Stimulated activated CD8-positive, alpha-beta memory T cell treated with anti-CD3 and anti-CD28 coated beads, Interleukin-7, amount 100 ng/mL, for 4 hours (primary cell): Measurements from ENCODE around the gene TSPAN13.

Experiments used
- DNase-seq, 2 donors: peaks; one replicate each; pipeline ENCODE4 v3.0.0-alpha.2; 2020; ENCODE audit warnings: low read depth in 2 of 2

TSPAN13 gene

DNA sequence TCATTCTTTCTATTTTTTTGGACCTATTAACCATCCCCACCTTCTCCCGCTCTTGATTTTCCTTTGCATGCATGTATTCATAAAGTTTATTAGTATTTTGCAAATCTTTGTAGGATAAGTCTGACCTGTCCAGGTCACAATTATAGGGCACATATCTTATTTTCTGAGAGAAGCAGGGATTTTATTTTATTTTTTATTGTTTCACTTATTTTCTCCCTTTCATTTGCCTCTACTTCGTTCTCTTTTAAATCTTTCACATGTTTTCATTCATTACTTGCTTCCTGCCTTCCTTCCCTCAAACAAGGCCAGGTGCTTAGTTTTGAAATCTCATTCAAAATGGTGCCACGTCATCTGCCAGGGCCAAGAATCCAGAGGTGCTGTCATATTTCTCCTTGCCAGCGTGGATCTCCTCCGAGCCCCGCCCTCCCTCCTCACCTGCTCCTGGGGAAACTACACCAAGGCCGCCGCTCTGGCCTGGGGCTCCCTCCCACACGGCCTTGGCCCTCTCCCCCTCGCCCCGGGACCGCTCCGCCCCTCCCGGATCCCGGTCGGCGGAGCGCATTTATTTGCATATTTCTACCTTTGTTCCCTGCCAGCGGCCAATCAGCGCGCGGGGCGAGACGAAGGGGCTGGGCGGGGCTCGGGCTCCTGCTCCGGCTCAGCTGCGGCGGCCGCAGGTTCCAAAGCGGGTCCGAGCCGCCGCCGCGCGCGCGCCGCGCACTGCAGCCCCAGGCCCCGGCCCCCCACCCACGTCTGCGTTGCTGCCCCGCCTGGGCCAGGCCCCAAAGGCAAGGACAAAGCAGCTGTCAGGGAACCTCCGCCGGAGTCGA lies at the start of gene TSPAN13:
Gene TSPAN13 (plus strand): TSS at position 654 of the 830 bp plus-strand sequence. CDS start 213 bp downstream, outside the sequence.
- peak; percentile 8 to 35 for DNase-seq

DNA sequence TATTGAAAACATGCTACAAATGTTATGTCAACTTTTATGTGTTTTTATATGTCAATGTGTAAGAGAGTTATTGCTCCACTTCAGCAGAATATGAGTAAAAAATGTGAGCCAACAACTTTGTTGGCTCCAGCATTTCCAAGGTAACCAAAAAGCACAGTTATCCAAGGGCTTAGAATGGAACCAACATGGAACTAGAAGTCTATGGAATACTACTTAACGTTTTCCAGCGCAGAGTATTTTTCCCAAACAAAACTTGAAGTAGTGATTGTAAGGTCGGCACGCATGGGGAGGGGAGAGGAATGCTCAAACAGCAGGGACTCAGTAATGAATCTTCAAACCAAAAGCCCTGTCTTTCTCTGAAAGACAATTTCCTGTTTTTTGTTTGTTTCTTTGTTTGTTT lies 45.0 kb upstream of the TSPAN13 start:
- DNase-seq: no peak

DNA sequence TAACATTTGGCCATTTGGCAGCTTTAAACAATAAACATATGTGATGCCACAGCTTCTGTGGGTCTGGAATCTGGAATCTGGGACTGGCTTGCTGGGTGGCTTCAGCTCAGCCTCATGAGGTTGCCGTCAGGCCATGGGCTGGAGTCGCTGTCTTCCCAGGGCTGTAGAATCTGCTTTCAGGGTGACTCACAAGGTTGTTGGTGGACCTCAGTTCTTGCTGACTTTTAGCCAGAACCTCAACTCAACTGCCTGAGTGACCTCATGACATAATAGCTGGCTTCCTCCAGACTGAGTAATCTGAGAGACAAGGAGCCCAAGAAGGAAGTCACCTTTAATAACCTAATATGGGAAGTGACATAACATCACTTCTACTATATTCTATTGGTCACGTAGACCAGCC lies 44.6 kb upstream of the TSPAN13 start:
- no peak for DNase-seq

DNA sequence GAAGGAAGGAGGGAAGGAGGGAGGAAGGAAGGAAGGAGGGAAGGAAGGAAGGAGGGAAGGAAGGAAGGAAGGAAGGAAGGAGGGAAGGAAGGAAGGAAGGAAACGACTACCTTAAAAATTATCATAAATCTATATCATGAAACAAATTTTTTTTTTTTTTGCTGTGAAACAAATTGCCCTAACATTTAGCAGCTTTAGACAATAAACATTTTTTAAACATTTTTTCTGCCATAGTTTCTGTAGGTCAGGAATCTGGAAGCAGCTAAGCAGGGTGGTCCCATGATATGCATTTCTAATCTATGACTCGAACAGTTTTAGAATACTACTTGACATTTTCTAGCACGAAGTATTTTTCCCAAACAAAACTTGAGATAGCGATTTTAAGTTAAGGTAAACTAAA lies 42.9 kb upstream of the TSPAN13 start:
- DNase-seq: no peak

DNA sequence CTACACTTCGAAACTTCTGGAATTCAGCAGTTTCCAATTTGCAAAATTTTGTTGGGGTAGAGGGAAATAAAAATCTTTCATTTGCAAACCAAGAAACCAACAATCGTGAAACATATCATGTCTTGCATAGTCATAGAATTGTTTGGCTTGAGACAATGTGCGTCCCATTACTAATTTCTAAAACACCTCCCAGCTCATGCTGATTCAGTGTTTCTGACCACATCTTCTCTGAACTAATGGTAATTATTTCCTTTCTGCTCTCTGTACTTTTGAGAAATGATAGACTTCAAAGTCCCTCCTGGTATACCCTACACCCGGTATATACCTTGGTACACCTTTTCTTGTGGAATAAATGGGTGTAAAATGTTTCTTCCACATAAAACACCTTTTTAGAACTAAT lies 41.8 kb upstream of the TSPAN13 start:
- DNase-seq: no peak

DNA sequence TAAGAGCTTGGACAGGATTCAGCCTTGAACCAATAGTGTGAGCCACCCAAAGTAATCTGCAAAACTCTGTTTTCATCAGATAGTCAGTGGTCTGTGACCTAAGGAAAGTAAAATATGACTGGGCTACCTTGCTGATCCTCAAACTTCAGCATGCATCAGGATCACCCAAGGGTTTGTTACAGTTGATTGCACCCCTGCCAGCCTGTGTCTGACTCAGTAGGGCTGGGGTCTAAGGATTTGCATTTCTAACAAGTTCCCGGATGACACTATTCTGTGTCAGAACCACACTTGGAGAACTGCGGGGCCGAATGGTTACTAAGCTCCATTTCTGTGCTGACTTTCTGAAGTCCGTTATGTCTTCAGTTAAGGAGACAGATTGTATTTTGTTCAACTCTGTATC lies 40.6 kb upstream of the TSPAN13 start:
- DNase-seq: no peak

DNA sequence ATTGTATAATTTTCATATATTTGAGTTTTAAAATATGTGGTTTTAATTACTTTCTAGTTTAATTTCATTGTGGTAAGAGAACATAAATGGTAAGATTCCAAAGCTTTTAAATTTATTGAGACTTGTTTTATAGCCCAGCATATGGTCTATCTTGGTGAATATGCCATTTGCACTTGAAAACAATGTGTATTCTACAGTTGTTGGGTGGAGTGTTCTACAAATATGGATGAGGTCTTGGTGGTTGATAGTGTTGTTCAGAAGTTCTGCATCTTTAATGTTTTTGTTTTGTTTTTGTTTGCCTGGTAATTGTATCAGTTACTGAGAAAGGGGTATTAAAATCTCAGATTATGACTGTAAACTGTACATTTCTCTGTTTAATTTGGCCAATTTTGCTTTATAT lies 37.6 kb upstream of the TSPAN13 start:
- DNase-seq: no peak

DNA sequence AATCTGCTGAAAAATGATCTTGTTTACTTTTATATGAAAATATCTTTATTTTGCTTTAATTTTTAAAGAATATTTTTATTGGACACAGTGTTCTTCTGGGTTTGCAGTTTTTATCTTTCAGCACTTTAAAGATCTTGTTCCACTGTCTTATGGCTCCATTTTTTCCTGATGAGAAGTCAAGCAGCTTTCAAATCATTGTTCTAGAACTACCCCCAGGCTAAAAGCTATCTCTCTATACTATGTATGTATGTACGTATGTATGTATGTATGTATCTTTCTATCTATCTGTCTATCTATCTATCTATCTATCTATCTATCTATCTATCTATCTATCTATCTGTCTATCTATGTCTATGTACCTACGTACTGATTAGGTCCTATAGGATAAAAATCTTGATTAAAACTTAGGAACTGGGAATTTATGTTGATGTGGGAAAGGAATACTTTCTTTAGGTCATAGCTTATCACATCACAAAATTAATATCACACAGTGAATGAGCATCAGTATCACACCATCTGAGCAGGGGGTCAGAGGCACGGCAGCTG lies 35.4 kb upstream of the TSPAN13 start:
- DNase-seq: no peak

DNA sequence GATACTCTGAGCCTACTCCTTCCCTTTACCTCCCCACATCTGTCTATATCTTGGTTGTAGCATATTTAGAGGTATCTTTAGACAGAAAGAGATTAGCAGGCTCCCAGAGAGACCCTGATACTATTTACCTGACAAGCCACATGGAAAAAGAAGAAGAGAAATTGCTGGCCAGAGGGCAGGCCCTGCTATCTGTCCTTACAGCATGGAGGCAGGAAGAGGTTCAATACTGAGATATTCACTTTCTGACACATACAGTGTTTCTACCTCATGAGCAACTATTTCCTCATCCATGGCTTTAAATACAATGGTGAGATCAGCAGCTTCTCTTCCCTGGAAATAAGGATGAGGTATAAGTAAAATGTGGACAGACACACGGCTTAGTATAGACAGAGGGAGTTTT lies 33.9 kb upstream of the TSPAN13 start:
- DNase-seq: no peak

DNA sequence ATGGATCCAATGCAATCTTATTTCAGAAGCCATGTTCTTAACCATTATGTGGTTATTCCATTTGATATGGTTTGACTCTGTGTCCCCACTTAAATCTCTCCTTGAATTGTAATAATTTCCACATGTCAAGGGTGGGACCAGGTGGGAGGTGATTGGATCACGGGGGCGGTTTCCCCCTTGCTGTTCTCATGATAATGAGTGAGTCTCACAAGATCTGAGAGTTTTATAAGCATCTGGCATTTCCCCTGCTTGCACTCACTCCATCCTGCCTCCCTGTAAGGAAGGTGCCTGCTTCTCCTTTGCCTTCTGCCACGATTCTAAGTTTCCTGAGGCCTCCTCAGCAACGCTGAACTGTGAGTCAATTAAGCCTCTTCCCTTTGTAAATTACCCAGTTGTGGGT lies 32.0 kb upstream of the TSPAN13 start:
- no peak for DNase-seq

DNA sequence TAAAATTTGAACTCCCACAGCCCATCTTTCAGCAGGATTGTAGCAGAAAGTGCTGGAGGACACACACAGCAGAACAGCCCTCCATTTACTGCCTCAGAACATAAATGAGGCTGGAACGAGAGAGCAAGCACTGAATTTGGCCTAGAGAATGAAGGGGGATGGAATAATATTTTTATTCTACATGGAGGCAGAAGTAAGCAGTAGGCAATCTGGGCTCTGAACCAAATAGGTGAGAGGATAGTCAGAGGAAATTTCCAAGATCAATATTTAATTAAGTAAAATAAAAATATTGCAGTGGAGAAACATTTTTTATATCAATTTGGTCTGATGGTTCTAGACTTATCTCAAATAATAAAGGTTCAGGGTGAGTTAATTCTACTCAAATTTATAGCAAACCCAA lies 29.2 kb upstream of the TSPAN13 start:
- DNase-seq: no peak

DNA sequence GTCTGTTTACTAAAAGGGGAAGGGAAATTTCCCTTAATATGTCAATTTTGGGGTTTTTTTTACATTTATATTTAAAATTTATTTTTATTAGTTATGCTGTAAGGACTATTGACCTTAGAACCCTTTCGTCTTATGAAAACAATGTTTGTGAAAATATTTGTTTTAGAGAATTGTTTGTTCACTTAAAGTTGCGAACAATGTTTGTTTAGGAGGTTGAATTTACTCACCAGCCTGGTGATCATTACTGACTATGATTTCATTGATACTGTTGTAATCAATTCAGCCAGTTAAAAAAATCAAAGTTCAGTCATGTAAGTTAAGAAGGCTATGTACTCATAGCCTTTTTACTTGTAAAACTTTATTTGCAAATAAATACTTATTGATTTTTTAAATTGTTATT lies 27.4 kb upstream of the TSPAN13 start:
- no peak for DNase-seq

DNA sequence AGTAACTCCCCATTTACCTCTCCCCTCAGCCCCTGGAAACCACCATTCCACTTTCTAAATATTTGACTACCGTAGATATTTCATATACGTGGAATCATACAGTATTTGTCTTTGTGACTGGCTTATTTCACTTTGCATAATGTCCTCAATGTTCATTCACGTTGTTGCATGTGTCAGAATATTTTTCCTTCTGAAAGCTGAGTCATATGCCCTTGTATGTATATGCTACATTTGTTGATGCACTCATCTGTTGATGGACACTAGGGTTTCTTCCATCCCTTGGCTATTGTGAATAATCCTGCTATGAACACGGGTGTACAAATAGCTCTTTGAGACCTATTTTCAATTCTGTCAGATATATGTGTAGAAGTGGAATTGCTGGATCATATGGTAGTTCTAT lies 25.8 kb upstream of the TSPAN13 start:
- no peak for DNase-seq

DNA sequence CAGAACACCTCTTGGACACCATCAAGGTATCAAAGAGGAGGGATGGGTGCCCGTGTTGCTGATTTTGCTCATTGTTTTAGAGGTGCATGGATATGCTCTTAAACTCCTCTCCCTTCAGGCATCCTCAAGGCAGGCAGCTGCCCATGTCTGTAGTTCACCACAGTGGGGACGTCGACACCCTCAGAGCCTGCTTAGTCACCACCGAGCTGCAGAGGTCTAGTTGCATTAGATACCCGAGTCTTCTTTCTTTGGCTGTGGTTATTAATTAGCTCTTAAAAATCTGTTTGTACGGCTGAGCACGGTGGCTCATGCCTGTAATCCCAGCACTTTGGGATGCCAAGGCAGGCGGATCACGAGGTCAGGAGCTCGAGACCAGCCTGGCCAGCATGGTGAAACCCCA lies 24.7 kb upstream of the TSPAN13 start:
- DNase-seq: no peak

DNA sequence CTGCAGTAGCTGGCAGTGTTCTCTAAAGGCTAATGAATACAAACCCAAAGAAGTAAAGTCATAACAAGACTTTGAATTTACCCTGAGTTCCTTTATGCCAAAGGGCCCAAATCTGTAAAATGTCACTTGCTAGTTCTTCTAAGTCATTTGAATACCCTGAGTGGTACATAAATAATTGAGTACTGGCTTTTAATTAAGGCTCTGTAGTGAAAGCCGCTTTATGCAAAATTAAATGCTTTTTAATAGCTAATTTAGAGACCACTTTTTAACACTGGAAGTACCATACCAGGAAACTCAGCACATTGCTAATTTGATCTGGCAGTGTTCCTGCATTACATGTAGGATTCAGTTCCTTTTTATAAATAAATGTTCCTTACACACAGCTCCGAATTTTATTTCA lies 24.0 kb upstream of the TSPAN13 start:
- no peak for DNase-seq

DNA sequence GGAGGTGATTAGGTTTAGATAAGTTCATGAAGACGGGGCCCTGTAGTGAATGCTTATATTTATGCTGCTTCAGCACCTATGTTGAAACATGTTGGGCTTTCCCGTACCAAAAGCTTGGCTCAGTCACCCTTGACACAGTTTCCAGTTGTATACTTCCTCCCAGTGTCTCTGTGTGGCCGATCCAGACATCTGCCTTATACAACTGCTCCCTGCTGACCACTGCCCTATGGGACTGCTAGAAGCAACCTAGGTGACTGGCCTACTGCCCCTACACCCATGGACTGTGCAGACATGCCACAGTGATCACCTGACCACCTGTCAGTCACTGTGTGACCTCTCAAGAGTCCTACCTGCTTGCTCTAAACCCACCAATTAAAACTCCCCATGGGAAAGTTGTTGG lies 22.6 kb upstream of the TSPAN13 start:
- no peak for DNase-seq

DNA sequence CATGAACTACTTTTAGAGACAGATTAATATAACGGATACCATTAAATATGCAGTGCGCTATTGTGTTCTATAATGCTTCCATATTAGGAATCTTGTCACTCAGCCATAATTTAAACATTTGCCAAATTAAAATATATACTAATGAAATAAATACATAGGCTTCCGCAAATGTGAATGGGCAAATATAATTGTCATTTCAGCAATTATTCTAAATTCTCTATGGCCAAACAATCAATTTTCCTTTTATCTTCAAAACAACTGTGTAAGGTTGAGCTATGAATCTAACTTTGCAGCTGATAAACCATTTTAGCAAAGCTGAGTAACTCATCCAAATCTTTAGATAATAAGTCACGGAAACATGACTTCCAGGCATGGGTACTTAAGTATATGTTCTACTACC lies 20.7 kb upstream of the TSPAN13 start:
- no peak for DNase-seq

DNA sequence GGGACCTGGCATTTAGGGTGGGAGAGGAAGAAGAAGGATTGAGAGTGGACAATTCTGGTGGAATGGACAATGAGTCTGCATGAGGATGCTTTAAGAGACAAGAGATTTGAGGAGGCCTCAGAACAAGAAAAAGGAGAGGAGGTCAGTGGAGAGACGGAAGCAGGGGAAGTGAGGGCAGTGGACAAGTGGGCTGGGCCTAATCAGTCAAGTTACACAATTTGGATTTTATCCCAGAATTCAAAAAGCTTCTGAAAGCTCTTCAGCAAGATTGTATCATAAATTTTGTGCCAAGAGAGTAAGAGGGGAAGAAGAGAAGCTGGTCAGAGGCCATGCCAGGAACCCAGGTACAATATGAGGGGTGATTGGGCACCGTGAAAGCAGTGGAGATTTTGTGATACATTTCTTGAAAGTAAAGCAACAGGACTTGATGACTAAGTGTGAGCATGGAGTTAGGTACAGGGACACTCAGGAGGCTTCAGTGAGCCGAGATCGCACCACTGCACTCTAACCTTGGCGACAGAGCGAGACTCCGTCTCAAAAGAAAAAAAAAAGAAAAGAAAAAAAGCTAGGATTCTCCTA lies 19.3 kb upstream of the TSPAN13 start:
- no peak for DNase-seq

DNA sequence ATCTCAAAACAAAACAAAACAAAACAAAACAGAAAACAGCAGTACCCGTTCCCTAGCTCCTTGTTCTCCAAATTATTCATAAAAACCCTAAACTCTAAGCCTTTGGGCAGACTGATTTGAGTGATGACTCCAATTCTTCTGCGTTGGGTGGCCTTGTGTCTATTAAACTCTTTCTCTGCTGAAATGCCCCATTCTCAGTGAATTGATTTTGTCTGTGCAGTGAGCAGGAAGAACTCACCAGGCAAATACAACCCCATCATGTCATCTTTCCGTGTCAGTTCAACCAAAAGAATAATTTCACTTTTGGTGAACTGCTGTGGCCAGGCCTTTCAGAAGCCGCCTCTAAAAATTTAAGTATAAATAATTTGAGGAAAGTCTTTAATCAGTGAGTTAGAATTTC lies 18.5 kb upstream of the TSPAN13 start:
- DNase-seq: no peak

DNA sequence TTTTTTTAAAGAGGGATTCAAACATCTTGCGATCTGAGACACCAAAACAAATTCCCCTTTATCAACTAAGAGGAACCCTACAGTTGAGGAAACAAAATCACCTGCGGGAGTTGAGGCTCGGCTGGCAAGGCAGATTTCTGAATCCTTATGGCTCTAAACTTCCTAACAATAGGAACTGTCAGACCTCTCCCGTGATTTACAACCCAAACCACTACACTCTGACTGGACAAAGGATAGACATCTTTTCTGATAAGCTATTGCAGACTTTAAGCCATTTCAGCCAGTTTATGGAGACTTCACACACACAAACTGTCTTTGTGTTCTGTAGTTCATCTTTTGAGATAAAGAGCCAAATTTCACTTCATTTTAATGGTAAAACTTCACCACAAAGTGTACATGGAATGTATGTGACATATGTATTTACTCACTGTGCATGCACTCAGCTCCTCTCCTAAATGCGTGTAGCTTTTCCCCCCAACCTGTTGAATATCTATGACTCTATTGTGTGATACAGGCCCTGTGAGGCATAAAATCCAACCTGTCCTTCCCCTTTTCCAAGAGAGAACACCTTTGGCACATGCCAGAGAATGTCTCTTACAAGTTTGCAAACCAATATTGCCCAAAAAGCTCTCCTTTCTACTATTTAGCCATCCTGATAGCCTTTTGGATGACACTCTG lies 15.4 kb upstream of the TSPAN13 start:
- no peak for DNase-seq

DNA sequence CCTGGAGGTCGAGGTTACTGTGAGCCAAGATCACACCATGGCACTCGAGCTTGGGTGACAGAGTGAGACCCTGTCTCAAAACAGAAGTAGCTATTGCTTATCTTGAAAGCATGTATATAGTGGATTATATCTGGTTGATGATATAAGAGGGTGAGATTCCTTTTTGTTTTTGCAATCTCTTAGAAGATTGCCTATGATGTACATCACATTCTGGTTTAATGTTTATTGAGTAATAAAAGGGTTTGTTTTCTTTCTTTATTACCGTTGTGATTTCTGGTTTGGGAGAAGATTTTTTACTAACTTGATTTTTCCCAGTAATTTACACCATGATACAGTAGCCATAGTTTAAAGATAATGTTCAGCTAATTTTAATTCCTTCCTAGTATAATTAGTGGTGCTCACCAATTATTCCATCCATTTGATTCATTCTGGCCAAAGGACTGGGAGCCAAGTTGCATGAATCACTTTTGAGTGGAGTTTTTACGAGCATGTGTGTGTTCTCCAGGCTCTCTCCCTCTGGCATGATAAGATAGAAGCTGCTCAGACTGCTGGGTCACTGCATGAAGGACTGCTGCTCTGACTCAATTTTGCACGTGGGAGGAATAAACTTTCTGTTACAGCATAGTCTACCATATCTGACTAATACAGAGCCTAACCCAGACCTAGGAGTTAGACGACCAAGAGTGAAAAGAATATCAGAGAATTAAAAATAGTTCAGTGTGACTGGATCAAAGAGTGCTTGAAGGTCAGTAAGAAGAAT lies 13.5 kb upstream of the TSPAN13 start:
- DNase-seq: no peak

DNA sequence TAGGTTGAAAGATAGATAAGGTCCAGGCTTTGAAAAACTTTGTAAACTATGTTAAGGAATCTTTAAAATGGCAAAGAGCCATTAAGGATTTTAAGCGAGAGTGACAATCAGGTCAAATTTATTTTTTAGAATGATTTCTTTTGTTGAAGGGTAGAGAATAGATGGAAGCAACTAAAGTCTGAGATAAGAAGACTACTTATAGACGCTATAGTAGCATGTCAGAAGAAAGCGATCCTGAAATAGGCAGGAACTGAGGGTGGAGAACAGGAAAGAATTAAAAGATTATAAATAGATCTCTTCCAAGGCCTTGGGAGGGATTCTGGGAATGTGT lies 13.0 kb upstream of the TSPAN13 start:
- DNase-seq: no peak
